Inferior parietal cortex (tissue), 1 donor: ENCODE measurements around the gene A3GALT2.

Experiments used
- DNase-seq: peaks from one replicate; pipeline ENCODE4 v3.0.0-alpha.2; 2016; ENCODE audit errors: extremely low spot score

A3GALT2 gene

DNA sequence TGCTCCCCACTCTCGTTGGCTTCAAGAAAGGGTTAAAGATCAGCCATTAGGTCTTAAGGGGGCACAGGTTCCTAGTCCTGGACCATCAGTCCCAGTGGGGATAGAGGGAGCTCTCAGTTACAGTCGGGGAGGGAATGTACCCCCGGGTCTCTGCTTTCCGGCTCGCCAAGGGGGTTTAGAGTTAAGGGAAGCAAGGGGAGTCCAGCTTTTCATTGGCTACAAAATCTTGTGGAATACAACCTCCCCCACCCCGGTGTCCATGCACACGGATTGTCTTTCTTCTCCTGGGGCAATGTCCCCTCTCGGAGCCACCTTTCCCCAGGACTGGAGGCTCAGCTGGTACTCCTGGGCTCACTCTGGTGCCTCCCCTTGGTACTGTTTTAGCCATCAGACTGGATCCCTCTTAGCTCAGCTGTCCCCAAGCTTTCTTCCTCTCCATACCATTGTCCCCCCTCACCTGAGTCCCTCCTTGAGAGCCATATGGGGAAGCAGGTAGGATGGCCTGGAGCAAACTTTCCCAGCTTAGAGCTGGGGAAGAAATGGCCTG is at the start of gene A3GALT2:
TSS of gene A3GALT2 (minus strand) at position 480 of the 547 bp plus-strand sequence. CDS start at position 480, 0 bp downstream.
- DNase-seq, result no peak

GRCh38 chr1:33370301-33370700 is 49.4 kb upstream of the A3GALT2 start:
- no peak for DNase-seq

DNA sequence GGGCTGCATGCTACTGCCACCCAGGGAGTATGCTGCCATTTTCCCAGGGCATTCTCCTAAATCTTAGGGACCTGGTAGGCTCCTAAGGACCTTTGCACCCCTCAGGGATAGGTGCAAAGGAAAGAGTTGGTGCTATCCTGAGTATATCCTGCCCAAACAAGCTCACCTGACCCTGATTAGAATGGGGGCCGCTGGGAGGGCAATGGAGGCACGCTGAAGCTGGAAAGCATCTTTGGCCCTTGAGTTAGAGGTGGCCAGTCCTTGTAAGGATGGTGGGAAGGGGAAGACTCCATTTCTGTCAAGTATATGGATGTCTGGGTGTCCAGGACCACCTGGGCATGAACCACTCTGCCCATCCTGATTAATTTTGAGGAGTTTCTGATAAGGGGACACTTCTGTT is 48.9 kb upstream of the A3GALT2 start:
- no peak for DNase-seq

DNA sequence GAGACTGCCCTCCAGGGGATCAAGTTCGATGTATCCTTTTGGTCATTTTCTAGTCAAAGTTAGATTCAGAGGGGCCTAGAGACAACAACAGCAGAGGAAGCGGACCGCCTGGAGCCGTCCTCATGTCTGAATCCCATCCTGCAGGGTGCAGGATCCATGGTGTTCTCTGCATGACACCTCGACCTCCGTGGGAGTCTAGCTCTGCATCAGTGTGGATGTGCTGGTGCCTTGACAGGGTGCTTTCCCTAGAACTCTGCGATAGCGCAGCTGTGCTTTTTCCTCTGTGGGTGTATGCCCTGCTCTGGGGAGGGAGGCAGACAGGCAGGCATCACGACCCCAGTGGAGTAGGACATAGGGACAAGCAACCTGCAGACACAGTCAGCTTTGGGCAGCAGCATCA is 48.2 kb upstream of the A3GALT2 start:
- DNase-seq, result no peak

DNA sequence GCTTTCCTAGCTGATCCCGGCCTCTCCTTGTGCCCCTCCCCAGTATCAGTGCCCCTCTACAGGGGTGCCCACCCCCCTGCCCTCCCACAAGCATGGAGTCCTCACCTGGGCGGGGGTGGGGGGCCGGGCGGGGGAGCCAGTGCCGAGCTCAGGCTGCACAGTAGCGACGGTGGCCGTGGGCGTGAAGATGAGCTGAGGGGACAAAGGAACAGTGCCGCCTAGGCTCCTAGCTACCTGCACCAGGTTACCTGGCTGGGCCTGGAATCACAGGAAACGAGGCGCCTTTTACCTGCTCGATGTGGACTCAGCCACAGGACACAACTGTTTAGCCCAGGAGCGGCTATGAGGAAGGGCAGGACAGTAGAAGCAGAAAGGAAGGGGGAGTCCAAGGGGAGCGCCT is 47.5 kb upstream of the A3GALT2 start:
- DNase-seq, result no peak

GRCh38 chr1:33367485-33368405 is 46.8 kb upstream of the A3GALT2 start:
- DNase-seq, result peak; percentile 93

- no peak for DNase-seq
These were observed 46.0 kb upstream of the A3GALT2 start for GRCh38 chr1:33366762-33367484.

- DNase-seq, result no peak
These were observed 44.7 kb upstream of the A3GALT2 start for GRCh38 chr1:33365560-33365997.

GRCh38 chr1:33364565-33364918 is 43.6 kb upstream of the A3GALT2 start:
- peak; percentile 19 for DNase-seq

GRCh38 chr1:33363470-33363861 is 42.6 kb upstream of the A3GALT2 start:
- DNase-seq, result no peak

- no peak for DNase-seq
These were observed 42.1 kb upstream of the A3GALT2 start for GRCh38 chr1:33363021-33363420.

DNA sequence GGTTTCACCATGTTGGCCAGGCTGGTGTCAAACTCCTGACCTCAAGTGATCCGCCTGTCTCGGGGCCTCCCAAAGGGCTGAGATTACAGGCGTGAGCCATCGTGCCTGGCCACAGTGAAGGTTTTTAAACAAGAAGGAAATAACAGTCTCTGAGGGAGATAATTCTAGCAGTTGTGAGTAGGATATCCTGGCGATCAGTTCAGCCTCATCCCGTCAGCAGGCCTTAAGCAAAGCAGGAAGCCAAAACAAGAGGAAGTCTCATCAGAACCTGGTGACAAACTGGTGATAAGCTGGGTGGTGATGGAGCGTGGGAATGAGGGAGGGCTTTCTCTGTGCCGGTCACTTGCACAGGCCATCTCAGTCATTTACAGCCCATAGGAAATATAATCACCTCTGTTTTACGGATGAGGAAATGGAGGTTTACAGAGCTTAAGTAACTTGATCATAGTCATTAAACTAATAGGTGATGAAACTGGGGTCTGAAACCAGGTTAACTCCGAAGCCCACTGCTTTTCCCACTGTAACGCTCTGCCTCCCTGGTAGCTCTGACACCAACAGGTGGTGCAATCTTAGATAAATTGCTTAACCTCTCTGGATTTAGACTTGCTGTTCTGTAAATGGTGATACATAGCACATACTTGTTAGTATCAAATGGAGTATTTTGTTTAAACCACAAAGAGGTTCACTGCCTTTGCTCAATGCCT is 40.8 kb upstream of the A3GALT2 start:
- DNase-seq, result peak; percentile 15

GRCh38 chr1:33360367-33360766 is 39.5 kb upstream of the A3GALT2 start:
- no peak for DNase-seq

GRCh38 chr1:33359931-33360330 is 39.0 kb upstream of the A3GALT2 start:
- no peak for DNase-seq

- DNase-seq, result no peak
These were observed 38.1 kb upstream of the A3GALT2 start for GRCh38 chr1:33358795-33359503.

GRCh38 chr1:33358114-33358794 is 37.4 kb upstream of the A3GALT2 start:
- DNase-seq, result peak; percentile 30

DNA sequence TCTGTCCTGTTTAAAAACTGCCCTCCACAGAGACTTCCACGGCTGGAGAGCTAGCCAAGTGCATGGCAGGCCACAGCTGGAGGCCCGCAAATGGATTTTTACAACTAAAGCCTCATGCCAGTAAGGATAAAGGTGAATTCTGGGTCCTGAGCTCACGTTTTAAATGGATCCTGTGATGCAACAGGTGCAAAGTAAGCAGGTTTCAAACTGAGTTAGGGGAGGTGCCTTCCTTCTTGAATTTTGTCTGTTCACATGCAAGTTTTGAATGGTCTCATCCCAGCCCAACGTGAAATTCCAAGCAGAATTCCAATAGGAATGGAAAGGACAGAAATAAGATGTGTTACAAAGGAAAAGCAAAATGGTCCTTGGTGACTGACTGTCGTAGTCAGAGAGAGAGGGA is 36.2 kb upstream of the A3GALT2 start:
- DNase-seq, result no peak

DNA sequence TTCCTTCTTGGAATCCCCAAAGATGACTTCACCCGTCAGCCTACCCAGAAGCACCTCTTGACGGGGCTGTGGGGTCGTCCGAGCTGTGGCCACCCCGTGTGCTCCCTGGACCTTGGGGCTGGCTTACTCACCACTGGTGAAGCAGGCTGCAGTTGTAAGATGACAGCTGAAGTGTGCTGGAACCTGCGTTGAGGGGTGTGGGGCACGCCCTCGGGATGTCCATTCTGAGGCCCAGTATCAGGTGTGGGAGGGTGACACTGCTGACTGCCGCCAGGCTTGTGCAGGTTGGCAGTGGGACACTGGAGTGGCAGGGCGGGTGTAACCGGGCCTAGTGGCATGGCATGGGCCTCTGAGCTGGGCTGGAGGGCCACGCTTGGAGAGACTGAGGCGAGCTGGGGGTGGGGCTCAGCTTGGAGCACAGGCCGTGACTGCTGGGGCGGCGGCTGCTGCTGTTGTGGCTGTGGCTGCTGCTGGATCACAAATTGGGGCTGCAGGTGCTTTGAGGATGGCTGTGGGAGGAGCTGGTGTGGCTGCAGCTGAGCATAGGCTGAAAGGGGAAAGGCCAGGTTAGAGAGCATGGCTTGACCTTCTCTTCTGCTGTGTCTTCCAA is 33.9 kb upstream of the A3GALT2 start:
- no peak for DNase-seq

DNA sequence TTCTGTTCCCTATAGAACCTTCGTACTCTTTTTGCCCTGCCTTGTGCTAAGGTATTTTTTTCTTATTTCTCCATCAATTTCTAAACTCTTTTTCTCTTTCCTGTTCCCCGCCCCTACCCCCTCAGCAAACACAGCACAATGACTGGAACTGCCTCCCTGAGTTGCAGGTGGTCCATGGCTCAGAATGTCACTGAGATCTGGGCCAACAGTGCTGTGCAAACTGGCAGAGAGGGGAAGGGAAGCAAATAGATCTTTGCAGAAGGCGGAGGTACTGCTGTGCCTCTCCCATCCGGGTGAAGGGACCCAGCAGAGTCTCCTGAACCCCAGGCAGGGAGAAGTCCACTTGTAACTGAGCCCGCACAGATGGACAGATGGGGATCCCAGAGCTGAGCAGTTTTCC is 32.6 kb upstream of the A3GALT2 start:
- DNase-seq, result no peak

DNA sequence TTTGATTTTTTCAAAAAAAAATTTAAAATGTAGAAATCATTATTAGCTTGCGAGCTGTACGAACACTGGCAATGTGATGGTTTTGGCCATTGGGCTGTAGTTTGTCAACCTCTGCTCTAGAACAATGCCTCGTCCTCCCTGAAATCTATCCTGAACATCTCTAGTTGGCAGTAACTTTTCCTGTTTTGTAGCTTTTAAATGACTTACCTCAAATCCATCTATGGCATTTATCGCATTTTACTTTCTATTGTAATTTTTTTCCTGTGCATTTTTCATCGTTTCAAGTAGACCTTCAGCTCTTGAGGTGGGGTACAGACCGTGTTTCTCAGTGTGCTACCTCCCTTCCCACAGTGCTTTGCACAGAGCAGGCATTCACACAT is 30.4 kb upstream of the A3GALT2 start:
- DNase-seq, result no peak
